Measurements from ENCODE around the gene ZNF777.

GRCh38 chr7:149448961-149449360, 11.9 kb downstream of the ZNF777 start:
- TF ChIP-seq EP300 (IDR thresholded peaks at IDR 0.05; ENCODE audit: borderline replicate concordance) (no peak), REST (IDR thresholded peaks at IDR 0.05; ENCODE audit: low read depth) (no peak), CREB1 (IDR thresholded peaks at IDR 0.05; ENCODE audit: low read depth) (no peak), YY1 (IDR thresholded peaks at IDR 0.05; ENCODE audit: low read depth) (no peak), TAF1 (IDR thresholded peaks at IDR 0.05; ENCODE audit: low read depth) (no peak), MAX (IDR thresholded peaks at IDR 0.05) (no peak), ZBTB7A (IDR thresholded peaks at IDR 0.05; ENCODE audit: low read depth) (no peak), USF1 (IDR thresholded peaks at IDR 0.05) (no peak), EGR1 (IDR thresholded peaks at IDR 0.05) (no peak), NFIC (IDR thresholded peaks at IDR 0.05) (no peak), RAD21 (IDR thresholded peaks at IDR 0.05; ENCODE audit: low read depth) (no peak), CEBPB (IDR thresholded peaks at IDR 0.05) (no peak), TEAD4 (IDR thresholded peaks at IDR 0.05) (no peak)
